ENCODE measurements around the gene SUFU.
A peak's percentile ranks its signal among the peaks of the same experiment; 100 is the strongest.

Gene SUFU

DNA sequence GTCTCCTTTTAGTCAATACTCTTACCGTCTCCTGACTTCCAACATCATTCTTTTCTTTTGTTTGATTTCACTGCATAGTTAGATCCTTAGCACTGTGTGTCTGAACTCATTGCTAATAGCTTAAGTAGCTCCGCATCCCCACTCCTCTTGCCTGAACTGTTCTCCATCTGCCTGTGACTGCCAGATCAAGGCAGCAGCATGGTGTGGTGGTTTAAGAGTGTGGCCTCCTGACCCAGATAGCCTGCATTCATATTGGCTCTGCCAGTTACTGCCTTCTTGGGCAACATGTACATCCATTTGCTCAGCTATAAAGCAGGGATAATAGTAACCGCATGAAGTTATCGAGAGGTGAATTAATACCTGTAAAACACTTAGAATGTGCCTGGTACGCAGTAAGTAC, 50.8 kb downstream of the SUFU start:
- DNase-seq, result no peak

DNA sequence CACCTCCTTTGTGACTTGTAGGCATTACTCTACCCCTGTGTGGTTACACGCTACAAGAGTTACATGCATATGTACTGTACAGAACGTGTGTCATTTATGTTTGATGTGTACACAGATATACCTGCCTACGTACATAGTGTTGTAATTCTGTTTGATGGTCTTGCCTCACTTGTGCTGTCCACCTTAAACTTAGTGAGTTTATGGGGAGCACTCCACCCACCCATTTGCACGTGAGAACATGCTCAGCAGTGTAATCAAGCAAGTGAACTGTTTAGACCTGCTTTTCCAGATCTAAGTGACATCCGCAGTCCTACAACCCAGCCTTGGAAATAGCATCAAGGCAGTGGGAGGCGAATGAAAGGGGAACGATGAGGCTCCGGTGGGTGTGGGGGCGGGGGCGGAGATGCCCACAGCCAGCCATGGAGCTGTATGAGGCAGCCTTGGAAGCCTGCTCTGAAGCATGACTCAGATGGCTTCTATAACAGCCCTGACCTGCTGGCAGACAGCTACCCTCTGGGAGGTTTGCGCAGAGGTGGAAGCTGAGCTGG, 52.1 kb downstream of the SUFU start:
- no peak for DNase-seq

DNA sequence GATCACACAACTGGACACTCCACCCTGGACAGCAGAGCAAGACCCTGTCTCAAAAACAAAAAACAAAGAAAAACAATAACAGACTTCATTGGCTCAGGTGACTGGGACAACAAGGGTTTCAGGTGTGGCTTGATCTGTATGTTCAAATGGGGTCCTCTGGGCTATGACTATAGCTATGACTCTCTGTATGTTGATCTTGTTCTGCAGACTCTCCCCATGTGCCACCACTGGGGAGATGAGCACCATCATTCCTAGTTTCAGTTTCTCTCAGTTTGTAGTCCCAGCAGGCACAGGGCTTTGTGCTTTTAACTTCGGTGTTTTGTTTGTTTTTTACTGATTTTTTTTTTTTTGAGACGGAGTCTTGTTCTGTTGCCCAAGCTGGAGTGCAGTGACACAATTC, 53.8 kb downstream of the SUFU start:
- DNase-seq, result no peak

DNA sequence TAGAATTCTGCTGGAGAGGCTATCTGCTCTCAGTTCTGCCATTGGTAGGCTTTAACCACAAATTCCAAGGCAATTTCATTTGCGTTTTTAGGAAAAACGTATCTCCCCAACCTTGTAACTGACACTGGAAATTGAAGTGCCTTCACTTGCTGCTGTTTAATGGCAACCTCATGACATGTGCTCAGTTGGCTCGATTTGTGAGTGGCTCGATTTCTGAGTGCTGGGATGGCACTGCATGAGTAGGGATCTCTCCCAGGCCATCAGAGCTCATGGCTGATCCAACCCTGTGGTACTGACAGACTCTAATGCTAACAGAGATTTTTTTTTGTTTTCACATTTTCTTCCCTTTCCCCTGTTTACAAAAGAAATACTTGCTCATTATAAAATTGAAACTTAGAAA, 56.0 kb downstream of the SUFU start:
- DNase-seq, result no peak

DNA sequence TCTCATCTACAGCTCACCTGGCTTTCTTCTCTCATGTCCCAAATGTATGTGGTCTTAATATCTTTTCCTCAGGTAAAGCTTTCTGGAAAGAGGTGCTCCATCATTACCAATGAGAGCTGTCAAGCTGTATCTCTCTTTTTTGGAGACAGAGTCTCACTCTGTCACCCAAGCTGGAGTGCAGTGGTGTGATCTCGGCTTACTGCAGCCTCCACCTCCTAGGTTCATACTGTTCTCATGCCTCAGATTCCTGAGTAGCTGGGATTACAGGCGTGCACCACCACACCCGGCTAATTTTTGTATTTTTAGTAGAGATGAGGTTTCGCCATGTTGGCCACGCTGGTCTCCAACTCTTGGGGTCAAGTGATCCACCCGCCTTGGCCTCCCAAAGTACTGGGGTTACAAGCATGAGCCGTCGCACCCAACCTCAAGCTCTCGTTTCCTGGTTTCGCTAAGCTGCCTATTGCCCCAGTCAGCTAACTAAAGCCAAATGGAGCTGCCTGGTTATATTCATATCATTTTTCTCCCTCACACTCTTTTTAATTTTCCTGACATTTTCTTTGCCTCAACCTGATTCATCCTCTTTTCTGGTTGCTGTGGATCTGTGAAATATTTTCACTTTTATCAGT, 60.5 kb downstream of the SUFU start:
- DNase-seq, result no peak

DNA sequence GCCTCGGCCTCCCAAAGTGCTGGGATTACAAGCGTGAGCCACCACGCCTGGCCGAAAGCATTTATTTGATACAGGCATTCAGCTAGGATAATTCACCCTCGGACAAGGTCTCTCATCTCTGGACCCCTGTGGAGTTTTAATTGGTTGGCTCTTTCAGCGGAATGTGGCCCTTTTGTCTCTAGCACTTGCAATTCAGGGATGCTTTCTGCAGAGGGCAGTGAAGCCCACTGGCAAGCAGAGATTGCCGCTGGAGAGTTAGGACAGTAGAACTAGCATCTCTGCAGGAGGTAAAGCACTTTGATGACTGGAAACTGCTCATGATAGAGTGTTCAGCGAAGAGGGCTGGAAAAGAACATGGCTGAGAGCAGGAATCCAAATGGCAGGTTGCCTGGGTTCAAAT, 62.0 kb downstream of the SUFU start:
- DNase-seq, result no peak

DNA sequence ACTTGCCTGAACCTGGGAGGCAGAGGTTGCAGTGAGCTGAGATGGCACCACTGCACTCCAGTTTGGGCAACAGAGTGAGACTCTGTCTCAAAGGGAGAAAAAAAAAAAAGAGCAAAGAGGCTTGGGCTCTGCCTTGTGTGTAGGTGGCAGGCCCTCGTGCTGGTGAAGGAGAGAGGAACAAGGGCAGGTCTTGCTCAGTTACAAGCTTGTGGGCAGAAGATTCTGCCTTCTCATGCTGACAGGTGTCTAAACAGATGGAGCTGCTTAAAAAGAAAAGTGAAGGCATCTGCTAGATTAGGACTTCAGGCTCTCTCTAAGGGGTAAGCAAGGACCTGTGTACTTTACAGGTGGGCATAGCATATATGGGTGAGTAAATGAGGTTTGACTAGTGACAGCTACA, 75.0 kb downstream of the SUFU start:
- DNase-seq, result no peak

DNA sequence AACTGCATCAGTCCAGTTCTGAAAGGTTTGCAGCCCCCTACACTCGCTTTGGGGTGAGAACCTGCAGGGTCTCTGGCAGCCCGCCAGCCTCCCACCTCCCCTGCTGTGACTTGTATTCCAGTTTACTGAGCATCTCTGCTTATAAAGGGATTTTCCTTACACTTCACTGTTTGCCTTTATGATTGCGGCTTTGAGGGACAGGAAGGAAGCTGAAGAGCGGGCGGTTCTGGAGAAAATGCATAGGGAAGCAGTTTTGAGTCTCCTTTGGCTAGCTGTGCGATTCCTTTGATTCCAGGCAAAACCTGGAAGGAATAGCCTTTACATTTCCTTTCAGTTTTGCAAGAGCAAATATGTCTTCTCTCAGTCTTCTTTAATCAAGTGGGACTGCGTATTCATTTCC, 75.6 kb downstream of the SUFU start:
- DNase-seq, result no peak

DNA sequence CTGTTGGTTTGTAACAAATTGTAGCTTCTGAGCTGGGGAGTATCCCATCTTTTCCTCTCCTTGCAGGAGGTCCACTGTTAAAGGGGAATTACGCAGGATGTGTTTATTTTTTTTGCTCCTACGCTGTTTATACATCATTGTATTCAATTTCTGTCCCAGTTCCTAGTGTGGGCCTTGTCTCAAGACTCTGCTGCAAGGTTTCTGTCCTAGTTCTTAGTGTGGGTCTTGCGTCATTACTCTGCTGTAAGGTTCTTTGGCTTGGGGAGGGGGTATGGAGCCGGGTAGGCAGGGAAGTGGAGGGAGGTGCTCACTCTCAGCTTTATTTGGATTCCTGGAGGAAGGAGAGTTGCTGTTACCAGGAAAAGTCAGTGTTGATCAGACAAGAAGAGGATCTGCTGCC, 76.5 kb downstream of the SUFU start:
- no peak for DNase-seq

DNA sequence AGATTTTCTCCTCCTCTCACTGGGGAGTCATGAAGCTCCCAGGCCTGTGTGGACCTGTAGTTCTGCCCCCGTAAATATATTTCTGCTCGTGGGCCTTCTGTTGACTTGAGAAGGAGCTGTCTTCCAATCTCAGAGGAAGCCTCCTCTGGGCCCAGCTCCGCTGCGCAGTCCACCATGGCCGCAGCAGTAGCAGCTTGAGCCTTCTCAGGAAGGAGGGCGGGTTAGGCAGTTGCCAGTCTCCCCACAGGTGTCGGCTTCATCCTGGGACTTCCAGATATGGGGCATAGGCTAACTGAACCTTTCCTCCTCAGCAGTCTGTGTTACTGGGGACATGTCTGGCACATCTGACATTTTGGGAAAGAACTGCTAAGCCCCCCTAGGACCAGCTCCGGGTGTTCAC, 77.6 kb downstream of the SUFU start:
- DNase-seq, result no peak

DNA sequence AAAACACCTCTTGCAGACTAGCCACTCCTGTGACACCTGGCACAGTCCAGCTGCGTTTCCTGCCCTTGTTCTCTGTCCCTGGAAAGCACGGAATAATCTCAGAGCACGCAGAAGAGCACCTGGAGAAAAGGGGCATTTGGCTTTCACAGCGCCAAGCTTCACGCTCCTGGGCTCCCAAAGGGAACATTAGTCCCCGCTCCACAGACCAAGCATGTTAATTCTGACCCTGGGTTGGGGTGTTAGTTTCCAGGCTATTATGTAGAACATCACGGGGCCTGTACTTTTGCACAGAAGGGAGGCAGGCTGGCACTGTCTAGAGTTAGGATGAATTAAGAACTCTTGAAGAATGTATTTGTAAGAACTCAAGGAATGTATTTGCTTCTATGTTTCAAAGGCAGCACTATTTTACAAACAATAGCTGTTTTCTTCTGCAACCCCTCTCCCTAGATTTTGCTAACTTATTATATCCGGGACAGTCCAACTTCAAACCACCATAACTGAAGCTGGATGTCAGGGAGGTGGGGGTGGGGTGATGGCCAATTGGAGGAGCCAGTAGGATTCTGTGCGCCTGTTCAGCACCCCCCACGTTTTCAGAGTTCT, 78.3 kb downstream of the SUFU start:
- DNase-seq, result peak; percentile 1

DNA sequence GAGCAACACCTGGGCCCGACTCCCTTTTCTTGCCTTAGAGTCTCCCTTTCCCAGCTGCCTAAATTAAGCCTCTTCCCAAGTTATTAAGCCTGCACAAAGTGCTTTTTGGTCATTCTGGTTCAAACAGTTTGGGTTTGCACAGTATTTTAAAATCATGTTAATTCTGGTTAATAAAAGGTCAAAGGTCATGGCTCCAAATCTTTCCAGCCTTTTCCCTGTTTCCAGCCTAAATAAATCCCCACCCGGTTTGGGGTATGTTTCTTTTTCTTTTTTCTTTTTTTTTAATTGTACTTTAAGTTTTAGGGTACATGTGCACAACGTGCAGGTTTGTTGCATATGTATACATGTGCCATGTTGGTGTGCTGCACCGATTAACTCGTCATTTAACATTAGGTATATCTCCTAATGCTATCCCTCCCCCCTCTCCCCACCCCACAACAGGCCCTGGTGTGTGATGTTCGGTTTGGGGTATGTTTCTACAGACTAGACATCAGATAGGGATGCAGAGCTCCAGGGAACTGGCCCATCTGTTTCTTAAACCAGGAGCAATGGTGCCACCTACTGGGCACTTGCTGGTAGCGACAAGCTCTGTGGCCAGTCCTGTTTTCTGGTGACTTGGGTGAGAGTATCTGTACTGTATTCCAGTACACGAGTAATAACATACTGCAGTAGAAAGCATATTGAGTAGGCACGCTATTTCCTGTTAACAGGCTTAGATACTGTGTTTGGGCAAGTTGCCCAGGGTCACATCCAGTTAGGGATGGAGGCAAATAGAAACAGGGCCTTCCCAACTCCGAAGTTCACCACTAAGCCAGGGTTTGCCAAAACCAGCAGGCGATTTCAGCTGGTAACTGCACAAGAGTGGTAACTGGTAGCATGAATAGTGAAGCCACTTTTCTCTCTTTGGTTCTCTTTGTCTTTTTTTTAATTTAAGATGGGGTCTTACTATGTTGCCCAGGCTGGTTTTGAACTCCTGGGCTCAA, 80.0 kb downstream of the SUFU start:
- peak; percentile 26 for DNase-seq

DNA sequence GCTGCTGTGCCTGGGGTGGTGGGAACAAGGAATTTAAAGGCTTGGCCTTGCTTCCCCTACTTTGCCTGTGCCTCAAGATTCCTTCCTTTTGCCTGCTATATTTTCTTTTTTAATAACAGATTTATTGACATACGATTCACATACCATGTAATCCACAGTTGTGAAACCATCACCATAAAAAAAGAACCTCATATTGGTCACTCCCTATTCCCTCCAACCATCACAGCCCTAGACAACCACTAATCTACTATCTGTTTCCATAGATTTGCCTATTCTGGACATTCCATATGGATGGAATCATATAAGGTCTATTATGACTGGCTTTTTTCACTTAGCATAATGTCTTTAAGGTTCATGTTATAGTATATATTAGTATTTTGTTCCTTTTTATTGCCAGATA, 81.3 kb downstream of the SUFU start:
- no peak for DNase-seq

DNA sequence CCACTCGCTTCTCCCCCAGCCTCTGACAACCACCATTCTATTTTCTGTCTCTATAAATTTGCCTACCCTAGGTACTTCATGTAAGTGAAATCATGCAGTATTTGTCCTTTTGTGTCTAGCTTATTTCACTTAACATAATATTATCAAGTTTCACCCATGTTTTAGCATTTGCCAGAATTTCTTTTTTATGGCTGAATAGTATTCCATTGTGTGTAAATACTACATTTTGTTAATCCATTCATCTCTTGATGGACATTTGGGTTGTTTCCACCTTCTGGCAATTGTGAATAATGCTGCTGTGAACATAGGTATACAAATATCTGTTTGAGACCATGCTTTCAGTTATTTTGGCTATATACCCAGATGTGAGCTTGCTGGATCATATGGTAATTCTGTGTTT, 83.1 kb downstream of the SUFU start:
- no peak for DNase-seq

DNA sequence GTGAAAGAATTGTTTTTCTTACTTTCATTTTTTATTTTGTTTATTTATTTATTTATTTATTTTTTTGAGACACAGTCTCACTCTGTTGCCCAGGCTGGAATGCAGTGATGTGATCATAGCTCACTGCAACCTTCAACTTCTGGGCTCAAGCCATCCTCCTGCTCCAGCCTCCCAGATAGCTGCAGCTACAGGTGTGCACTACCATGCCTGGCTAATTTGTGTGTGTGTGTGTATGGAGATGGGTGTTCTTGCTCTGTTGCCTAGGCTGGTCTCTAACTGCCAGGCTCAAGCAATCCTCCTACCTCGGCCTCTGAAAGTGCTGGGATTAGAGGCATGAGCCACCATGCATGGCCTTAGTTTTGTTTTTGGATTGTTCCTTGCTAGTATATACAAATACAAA, 85.1 kb downstream of the SUFU start:
- no peak for DNase-seq

DNA sequence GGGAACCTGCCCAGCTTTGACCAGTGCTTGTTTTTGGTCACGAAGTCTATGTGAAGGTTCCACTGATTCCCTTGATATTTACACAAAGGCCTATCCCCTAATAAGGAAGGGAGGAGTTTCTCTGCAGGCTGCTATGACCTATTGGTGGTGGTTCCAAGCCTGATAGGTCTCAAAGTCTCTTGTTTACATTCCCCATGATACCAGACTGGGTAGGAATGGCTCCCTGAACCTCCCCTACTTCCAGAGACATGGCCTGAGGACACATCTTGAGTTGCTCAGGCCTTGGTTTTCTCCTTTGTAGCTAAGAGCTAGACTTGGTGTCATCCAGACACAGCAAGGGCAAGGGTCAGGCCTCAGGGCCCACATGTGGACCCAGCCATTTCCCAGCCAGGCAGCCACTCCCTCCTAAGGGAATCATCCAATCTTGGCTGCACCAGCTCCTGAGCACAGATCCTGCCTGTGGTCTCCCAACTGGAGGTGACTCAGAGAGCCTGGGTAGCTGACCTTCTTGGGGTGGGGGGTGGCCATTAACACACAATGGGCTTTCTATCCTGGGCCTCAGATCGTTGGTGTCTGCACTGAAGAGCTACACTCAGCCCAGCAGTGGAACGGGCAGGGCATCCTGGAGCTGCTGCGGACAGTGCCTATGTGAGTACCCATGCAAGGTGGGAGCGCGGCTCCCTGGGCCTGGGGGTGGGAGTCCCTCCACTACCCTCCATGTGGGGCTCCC, 89.5 kb downstream of the SUFU start:
- no peak for DNase-seq

DNA sequence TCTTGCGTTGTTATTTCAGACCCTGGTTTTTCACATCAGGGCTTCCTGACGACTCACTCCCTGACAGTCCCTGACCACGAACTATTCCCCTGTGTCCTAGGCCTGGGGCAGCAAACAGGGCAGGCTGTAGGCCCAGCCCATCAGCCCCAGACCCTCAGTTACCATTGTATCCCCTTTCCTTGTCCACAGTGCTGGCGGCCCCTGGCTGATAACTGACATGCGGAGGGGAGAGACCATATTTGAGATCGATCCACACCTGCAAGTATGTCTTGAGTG, 90.0 kb downstream of the SUFU start:
- DNase-seq, result no peak

DNA sequence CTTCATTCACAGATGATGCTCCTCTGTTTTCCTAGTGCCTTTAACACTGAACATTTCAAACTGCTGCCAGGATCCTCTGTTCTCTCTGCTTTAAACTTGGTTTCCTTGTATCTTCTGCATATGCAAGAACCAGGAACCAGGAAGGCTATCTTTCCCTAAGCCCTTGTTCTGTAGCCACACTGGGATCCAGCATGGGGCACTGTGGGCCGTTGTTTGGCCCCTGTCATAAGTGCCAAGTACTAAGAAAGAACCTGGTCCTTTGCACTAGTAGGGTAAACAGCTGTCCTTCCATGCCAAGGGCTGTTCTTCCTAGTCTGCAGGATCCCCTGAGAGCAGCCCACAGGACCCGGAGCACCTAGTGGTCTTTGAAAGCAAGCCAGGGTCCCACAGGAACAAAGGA, 91.5 kb downstream of the SUFU start:
- DNase-seq, result no peak

DNA sequence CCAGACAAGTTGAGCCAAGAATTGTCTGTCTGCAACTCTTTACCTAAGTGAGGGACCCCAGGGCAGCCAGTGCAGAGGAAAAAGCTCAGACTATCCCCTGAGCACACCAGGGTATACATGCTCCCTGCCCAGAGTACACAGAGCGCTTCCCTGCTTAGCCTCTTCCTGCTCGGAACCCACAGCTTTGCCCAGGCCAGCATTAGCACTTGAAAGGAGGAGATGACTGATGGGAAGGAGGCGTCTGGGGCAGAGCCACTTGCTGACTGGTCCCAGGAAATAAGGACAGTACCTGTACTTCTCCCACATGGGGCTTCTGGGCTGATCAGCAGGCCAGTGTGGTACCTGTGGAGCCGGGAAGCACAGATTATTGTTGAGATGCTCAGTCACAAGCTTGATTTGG, 92.1 kb downstream of the SUFU start:
- DNase-seq, result no peak

DNA sequence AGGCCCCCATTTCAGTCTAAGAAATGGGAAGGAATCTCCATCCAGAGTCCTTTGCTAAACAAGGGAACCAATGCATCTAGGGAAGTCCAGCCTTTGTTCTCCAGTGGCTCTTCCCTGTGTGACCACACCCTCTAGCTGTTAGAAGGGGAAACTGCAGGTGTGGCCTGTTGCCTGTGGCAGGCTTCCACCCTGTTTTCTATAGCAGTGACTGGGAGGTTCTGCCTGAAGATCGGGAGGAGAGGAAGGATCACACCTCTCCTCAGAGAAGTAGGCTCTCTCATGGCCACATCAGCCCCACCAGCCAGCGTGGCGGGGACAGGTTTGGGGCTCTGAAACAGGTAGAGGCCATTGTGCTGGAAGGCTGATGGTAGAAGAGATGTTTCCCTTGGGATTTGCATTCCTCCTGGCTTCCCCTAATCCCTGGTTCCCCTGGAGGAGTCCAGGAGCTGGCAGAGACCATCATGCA, 92.8 kb downstream of the SUFU start:
- DNase-seq, result peak; percentile 35

DNA sequence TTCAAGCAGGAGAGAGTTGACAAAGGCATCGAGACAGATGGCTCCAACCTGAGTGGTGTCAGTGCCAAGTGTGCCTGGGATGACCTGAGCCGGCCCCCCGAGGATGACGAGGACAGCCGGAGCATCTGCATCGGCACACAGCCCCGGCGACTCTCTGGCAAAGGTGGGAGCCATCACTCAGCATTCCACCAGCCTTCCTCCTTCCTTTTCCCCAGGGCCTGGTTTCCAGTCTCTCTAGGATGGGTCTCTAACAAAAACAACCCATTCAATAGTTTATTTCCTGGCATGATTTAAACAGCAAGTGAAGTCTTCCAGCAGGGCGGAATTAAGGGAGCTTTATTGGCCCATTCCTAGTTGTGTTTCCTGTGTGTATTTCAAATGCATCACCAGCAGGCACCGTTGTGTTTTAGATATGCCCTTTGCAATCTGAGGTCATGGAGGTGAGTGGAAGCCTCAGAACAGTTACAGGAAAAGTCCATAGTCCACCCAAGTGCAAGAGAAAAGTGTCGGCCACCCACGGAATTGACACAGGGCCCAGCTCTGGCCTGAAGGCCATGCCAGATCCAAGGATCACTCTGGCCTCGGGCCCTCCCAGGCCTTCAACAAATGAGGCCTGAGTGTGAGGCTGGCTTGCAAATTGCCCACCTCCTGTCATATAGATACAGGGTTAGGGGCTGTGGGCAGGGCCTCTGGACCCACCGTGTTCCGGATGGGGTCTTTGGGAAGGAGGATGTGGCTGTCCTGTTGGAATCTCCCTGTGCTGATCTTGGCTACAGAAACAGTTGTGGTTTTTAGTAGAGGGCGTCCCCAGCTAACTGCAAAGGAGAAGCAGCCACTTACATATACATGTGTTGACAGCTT, 93.6 kb downstream of the SUFU start:
- DNase-seq, result no peak

DNA sequence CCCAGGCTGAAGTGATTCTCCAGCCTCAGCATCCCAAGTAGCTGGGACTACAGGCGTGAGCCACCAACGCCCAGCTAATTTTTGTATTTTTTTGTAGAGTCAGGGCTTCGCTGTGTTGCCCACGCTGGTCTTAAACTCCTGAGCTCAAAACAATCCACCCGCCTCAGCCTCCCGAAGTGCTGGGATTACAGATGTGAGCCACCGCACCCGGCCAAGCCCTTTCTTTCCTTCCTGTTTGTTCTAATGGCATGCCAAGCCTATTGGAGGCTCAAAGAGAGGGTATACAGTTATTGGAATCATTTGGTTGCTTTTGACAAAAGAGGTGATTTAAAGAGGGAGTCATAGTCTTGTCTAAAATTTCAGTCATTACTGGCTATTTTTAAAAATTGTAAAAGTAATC, 94.5 kb downstream of the SUFU start:
- DNase-seq, result no peak

All from NCI-H774 (cell line).